MCF 10A (cell line): ENCODE results near the gene FBLIM1. TPM values are rescaled to one million over a fixed set of nuclear protein-coding genes. Genes with fewer than 3 reads are reported as not detected.

Experiments
- BruUV-seq: library from RNA; stranded (reverse); fragments of 400-500 nt; replicated peaks from 2 replicates; lab custom pipeline; 2021; lab: Mats Ljungman, UMichigan
- CTCF ChIA-PET: fragments of 300-600 bp; sonication (Branson Sonifier 250); formaldehyde crosslinking; extraction: SDS; loops from one replicate; lab custom pipeline; 2021; ENCODE audit warnings: antibody characterized with exemption, inconsistent platforms; lab: Yijun Ruan, JAX
- POLR2A ChIA-PET: fragments of 300-600, 350-650 bp; sonication (Branson Sonifier 250); formaldehyde crosslinking; extraction: SDS; loops from one replicate; lab custom pipeline; 2020; ENCODE audit warnings: antibody characterized with exemption, inconsistent platforms; lab: Yijun Ruan, JAX
- DNase-seq: peaks from one replicate; pipeline ENCODE4 v3.0.0-alpha.2; 2018; ENCODE audit not compliant: unreplicated experiment
- H3K27ac Mint-ChIP-seq: one replicate; pipeline ENCODE4 v1.8.0; 2022; ENCODE audit warnings: mild to moderate bottlenecking, low read depth, mixed read lengths; ENCODE audit not compliant: unreplicated experiment
- H3K27me3 Mint-ChIP-seq: one replicate; pipeline ENCODE4 v1.8.0; 2022; ENCODE audit warnings: mixed read lengths; ENCODE audit not compliant: insufficient read depth, unreplicated experiment
- H3K36me3 Mint-ChIP-seq: one replicate; pipeline ENCODE4 v1.8.0; 2022; ENCODE audit warnings: mild to moderate bottlenecking, moderate library complexity, mixed read lengths; ENCODE audit not compliant: insufficient read depth, unreplicated experiment
- H3K4me1 Mint-ChIP-seq: one replicate; pipeline ENCODE4 v1.8.0; 2022; ENCODE audit warnings: mixed read lengths; ENCODE audit not compliant: insufficient read depth, unreplicated experiment
- H3K4me3 Mint-ChIP-seq: one replicate; pipeline ENCODE4 v1.8.0; 2022; ENCODE audit warnings: mild to moderate bottlenecking, moderate library complexity, mixed read lengths; ENCODE audit not compliant: unreplicated experiment
- H3K9me3 Mint-ChIP-seq: one replicate; pipeline ENCODE4 v1.8.0; 2022; ENCODE audit warnings: mixed read lengths; ENCODE audit not compliant: unreplicated experiment
- CTCF ChIP-seq: fragments of 200-600 bp; IDR thresholded peaks from one replicate; pipeline ENCODE4 v1.8.0; 2022; ENCODE audit warnings: antibody characterized with exemption, mild to moderate bottlenecking; ENCODE audit not compliant: unreplicated experiment
- intact Hi-C: fragments of 100-400 bp; cut with micrococcal nuclease; formaldehyde crosslinking; loops from 2 replicates; pipeline ENCODE4 v1.14.1; 2022
- total RNA-seq: library from RNA; stranded (reverse); gene quantifications from 2 replicates; pipeline ENCODE4 v1.2.3, GENCODE V29; 2022

Gene FBLIM1
- total RNA-seq, 1 experiment from 2014 or later: 101 TPM

GRCh38 chr1:15727424-15727823 lies 31.2 kb upstream of the FBLIM1 start:
- DNase-seq: no peak
- no TSS peak for BruUV-seq
- Mint-ChIP-seq H3K27me3 (no peaks in the 10 kb centered on the region), H3K36me3 (peaks cover 62% of the 10 kb centered on the region), H3K4me1 (no peaks in the 10 kb centered on the region), H3K4me3 (no peak overlapping the region), H3K27ac (no peak overlapping the region), H3K9me3 (no peaks in the 10 kb centered on the region)
- intact Hi-C loops: no loop called here
- no peak for TF ChIP-seq CTCF
- ChIA-PET POLR2A (interaction anchor here (0.7 kb wide), 1 partner anchor 97 kb away, joined by 3 read pairs; no protein-coding TSS in a partner anchor), CTCF (interaction anchor here (0.6 to 1.1 kb wide), 4 partner anchors 13 to 282 kb away, joined by 3 to 5 read pairs (median 3); no protein-coding TSS in a partner anchor)

- intact Hi-C loops: no loop called here
- CTCF ChIA-PET: interaction anchor here (0.6 to 1.1 kb wide), 3 partner anchors 13 to 281 kb away, joined by 3 to 5 read pairs (median 3); no protein-coding TSS in a partner anchor
These were observed 30.6 kb upstream of the FBLIM1 start for GRCh38 chr1:15727866-15728534.

DNA sequence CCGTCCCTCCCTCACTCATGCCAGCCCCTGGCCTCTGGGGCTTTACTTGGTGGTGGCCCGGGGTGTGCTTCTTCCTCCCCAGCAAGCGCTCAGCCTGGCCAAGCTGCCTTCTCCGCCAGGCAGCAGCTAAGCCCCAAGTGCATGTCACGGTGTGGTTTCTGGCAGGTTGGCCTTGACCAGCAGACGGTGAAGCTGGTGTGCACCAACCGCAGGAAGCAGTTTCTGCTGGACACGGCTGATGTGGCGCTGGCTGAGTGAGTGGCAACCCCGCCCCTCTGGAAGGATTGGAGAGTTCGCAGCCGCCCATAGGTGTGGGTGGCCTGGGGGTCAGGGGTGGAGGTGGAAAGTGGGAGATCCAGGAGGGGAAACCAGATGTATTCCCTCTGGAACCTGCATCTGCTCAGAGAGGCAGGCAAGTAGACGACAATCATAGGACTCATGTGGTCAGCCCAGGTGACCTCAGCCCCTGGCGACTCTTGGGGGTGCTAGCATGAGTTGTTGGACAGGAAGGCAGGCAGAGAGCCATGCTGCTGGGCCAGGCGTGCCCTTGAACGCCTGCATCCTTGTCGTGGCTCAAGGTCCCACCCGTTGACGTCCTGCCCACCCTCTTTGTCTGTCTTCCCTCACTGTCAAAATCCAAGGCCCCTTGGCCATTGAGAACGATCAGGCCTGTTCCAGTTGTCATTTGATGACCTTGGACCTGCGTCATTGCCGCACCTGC lies 29.5 kb upstream of the FBLIM1 start:
- intact Hi-C loops: no loop called here
- H3K4me1 Mint-ChIP-seq: no peaks in the 10 kb centered on the region
- no peak overlapping the region for H3K4me3 Mint-ChIP-seq
- H3K27me3 Mint-ChIP-seq: no peaks in the 10 kb centered on the region
- no peak overlapping the region for H3K27ac Mint-ChIP-seq
- H3K36me3 Mint-ChIP-seq: peaks cover 56% of the 10 kb centered on the region
- H3K9me3 Mint-ChIP-seq: no peaks in the 10 kb centered on the region
- BruUV-seq: no TSS peak
- TF ChIP-seq CTCF: no peak
- CTCF ChIA-PET: no interaction called here
- DNase-seq: no peak
- POLR2A ChIA-PET: interaction anchor here (0.5 to 0.6 kb wide), 3 partner anchors 9 to 202 kb away, joined by 3 to 4 read pairs (median 3); partner anchors contain the start of gene DNAJC16

More at GRCh38 chr1:15727866-15728534, 30.6 kb upstream of the FBLIM1 start:
- DNase-seq: no peak
- Mint-ChIP-seq H3K9me3 (no peaks in the 10 kb centered on the region), H3K4me1 (no peaks in the 10 kb centered on the region), H3K4me3 (no peak overlapping the region), H3K36me3 (peaks cover 62% of the 10 kb centered on the region), H3K27ac (no peak overlapping the region), H3K27me3 (no peaks in the 10 kb centered on the region)
- POLR2A ChIA-PET: interaction anchor here (0.7 kb wide), 1 partner anchor 97 kb away, joined by 3 read pairs; no protein-coding TSS in a partner anchor
- BruUV-seq: no TSS peak
- TF ChIP-seq CTCF: no peak

GRCh38 chr1:15730423-15730822 lies 28.2 kb upstream of the FBLIM1 start:
- no peaks in the 10 kb centered on the region for H3K27me3 Mint-ChIP-seq
- no peak for DNase-seq
- no peaks in the 10 kb centered on the region for H3K9me3 Mint-ChIP-seq
- no peak overlapping the region for H3K27ac Mint-ChIP-seq
- ChIA-PET POLR2A (interaction anchor here (0.6 kb wide), 1 partner anchor 1781 kb away, joined by 3 read pairs; no protein-coding TSS in a partner anchor), CTCF (interaction anchor here (0.6 kb wide), 1 partner anchor 58 kb away, joined by 3 read pairs; no protein-coding TSS in a partner anchor)
- no peaks in the 10 kb centered on the region for H3K4me1 Mint-ChIP-seq
- intact Hi-C loops: no loop called here
- H3K4me3 Mint-ChIP-seq: no peak overlapping the region
- no peak for TF ChIP-seq CTCF
- peaks cover 52% of the 10 kb centered on the region for H3K36me3 Mint-ChIP-seq
- no TSS peak for BruUV-seq
